Right kidney (tissue), 1 donor: ENCODE data around the gene XXYLT1.
A peak's percentile ranks its signal among the peaks of the same experiment; 100 is the strongest.
"Not testable (repeated sequence)": the region's sequence is repeated elsewhere in the genome, so short reads cannot be mapped to it uniquely, and the experiment has no call there.

Experiments
- DNase-seq: peaks from one replicate; pipeline ENCODE4 v3.0.0-alpha.2; 2016

XXYLT1 gene

DNA sequence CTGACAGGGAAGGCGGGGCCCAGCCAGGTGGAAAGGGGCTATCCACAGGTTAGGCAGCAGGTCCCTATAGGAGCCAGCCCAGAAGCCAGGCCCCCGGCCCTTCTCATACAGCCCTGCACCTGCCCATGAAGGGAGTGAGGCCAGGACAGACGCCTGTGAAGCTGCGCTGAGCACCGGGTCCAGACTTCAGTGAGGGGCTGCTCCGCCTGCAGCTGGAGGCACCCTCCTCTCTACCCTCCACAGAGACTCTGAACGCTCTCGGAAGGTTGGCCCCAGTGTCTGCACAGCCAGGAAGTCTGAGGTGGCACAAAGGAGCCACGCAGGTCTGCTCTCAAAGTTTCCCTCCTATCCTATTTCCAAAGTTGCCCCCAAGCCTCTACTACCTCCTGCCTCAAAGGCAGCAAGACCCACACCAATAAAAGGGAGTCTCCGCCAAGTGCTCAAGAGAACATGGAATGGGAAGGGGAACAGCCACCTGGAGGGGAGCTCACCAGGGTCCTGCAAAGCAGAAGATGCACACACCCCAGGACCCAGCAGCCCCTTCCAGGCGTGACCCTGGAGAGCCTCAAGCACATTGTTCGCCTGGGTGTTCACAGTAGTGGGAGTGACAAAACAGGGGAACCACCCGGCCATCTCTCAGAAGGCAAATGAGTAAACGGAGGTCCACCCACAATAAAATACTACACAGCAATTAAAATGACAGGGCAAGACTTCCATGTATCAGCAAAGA, 19.5 kb downstream of the XXYLT1 start:
- DNase-seq = no peak

- DNase-seq = peak; percentile 49
These were observed 20.3 kb downstream of the XXYLT1 start for GRCh38 chr3:195250473-195251251.

GRCh38 chr3:195249858-195250464, 21.0 kb downstream of the XXYLT1 start:
- DNase-seq = no peak

DNA sequence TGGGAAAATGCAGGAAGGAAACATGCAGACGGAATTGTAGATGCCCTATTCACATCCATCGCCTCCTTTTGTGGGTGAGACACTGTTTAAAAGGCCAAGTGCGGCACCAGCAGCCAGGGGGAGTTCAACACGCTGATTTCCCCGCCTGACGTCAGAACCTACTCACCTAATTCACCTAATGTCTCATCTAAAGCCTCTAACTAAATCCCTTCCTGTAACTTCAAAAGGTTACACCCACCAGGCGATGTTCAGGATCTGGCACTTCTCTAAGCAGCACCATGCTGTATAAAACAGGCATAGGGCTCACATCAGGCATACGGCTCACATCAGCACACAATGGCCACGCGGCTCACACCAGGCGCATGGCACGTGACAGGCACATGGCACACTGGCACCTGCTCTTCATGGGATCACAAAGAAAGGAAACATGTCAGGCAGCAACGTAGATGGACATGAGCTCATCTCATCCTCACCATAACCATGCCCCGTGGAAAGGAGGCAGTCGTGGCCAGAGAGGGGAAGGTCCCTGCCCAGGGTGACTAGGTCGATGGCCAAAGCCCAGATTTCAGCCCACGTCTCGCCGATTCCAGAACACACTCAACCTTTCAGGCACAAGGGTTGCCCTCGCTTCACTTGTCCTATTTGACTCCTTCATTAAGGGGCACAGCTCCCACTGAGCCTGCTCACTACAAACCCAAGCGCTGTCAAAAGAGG, 21.7 kb downstream of the XXYLT1 start:
- DNase-seq = no peak

DNA sequence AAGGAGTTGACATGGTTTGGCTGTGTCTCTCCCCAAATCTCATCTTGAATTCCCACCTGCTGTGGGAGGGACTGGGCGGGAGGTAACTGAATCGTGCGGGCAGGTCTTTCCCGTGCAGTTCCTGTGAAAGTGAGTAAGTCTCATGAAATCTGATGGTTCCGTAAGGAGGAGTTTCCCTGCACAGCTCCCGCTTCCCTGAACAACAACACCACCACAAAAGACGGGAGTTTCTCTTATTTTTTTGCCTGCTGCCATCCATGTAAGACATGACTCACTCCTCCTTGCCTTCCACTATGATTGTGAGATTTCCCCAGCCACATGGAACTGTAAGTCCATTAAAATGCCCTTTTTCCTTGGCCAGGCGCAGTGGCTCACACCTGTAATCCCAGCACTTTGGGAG, 22.7 kb downstream of the XXYLT1 start:
- no peak for DNase-seq

DNA sequence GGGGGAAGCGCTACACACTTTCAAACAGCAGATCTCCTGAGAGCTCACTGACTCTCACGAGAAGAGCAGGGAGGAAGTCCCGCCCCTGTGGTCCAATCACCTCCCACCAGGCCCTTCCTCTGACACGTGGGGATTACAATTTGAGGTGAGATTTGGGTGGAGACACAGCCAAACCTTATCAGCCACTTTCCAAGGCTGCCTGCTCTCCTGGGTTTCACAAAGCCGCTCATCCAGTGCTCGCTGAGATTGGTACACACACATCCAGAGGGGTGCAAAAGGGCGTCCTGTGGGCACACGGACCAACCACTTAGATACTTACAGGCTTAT, 23.1 kb downstream of the XXYLT1 start:
- DNase-seq = no peak

DNA sequence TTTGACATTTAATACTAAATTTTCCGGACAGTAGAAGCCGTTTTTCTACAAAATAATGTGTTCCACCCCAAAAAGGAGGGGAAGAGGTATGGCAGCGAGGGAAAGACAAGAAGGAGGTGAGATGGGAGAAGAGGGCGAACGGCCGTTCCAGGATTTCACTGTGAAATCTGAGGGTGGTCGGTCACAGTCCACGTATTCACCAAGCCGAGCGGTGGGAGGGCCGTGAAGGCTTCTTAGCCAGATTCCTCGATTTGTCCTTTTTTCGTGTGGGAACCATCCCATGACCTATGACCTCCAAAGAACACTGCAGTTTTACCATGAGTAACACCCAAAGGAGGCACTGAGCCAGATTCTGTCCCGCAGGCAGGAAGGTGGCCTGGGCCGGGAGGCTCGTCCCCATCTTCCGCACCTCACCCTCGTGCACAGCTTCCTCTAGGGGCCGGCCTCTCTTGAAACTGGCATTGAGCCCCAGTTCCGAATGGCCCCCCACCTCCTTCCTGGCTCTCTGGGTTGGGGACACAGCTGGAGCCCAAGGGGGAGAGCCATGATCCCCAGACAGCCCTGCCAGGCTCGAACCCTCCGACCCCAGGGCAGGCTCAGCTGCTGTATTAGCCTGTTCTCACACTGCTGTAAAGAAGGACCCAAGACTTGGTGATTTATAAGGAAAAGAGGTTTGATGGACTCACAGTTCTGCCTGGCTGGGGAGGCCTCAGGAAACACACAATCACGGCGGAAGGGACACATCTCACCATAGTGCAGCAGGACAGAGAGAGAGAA, 23.7 kb downstream of the XXYLT1 start:
- DNase-seq = no peak

DNA sequence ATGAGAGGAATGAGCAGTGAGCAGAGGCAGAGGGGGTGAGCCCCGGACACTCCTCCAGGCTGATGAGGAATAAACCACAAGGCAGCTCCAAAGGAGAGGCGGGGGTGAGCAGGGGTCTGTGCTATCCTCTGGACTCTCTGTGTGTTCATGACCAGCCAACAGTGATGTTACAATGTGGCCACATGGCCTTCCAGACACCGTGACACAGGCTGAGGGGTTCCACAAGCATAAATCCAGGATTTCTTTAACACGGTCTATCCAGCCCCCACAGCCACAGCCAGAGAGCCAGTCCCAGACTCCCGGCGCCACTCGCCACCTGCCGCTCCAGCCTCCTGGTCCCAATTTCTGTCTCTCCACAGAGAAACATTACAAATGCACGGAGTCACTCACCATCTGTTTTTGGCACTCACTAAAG, 24.4 kb downstream of the XXYLT1 start:
- DNase-seq = no peak

- DNase-seq = no peak
These were observed 25.4 kb downstream of the XXYLT1 start for GRCh38 chr3:195245531-195245951.

- no peak for DNase-seq
These were observed 29.2 kb downstream of the XXYLT1 start for GRCh38 chr3:195241592-195242355.

GRCh38 chr3:195240939-195241338, 30.0 kb downstream of the XXYLT1 start:
- DNase-seq = peak; percentile 0

GRCh38 chr3:195240171-195240701, 30.7 kb downstream of the XXYLT1 start:
- peak; percentile 1 for DNase-seq

- DNase-seq = peak; percentile 16
These were observed 31.8 kb downstream of the XXYLT1 start for GRCh38 chr3:195239121-195239520.

DNA sequence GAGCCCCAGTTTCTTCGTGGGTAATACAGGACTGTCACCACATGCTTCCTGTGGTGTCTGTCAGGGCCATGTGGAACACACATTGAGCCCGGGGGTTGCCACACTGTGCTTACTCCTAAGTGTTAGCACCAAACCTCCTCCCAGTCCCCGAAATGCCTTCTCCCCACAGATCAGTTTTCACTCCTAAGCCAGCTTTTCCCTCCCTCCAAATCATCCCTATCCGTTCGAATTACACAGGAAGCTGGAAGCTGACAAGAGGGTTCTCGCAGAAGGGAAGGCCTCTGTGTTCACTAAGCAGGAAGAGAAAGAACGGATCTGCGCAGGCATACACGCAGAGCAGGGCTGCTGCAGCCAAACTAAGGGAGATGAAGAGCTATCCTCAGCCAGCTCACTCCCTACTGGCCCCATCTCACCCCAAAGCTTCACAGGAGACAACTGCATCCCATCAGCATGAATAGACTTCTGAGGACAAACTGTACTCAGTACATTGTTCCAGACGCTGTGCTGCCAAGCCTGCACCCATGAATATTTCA, 32.3 kb downstream of the XXYLT1 start:
- DNase-seq = no peak

DNA sequence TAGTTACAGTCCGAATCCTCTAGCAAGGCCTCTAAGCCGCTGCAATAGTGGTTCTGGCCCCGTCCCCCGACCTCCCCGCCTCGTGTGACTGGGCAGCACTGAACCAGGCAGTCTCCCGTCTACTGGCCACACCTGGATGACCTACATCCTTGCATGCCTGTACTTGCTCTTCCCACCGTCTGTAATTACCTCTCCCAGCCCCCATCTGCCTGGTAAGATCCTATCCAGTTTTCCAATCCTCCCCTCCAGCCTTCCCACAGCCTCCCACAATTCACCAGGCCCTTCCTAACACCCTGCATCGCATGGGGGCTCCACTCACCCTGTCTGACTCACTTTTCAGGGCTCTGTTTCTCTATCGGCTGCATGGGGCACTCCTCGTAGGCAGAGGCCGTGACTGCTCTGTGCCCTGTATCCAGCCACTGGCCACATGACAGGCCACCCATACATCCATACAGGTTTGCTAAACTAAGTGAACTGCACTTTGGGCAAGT, 32.8 kb downstream of the XXYLT1 start:
- peak; percentile 39 for DNase-seq

DNA sequence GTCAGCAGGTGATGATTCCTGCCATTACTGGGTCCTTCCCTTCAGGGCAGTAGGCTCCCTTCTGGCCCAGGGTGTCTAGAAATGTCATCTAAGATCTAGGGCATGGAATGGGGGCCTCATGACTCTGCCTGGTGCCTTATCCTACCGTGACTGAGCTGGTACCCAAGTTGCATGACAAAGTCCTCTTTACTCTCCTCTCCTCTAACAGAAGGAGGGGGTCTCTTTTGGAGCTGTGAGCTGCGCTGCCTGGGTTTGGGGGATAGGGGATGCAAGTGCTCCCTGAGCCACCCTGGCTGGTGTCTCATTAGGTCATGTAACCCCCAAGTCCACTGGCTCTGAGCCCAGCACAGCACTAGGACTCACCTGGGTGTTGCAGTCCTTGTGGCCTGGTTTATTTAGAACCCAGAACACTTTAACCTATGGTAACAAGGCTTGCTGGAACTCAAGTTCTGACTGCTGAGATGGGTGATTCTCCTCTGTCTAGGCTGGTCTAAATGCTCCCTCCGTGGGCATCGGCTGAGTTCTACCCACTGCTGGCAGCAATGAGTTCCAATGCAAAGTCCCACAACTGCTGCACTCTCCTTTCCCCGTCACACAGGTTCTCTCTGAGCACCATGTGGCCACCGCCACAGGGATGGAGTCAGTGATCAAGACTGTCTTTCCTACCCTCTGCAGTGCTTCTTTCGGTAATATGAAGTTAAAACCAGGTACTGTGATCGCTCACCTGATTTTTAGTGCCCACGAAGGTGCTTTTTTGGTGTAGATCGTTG, 34.0 kb downstream of the XXYLT1 start:
- no peak for DNase-seq

GRCh38 chr3:195236076-195236798, 34.7 kb downstream of the XXYLT1 start:
- DNase-seq = no peak

DNA sequence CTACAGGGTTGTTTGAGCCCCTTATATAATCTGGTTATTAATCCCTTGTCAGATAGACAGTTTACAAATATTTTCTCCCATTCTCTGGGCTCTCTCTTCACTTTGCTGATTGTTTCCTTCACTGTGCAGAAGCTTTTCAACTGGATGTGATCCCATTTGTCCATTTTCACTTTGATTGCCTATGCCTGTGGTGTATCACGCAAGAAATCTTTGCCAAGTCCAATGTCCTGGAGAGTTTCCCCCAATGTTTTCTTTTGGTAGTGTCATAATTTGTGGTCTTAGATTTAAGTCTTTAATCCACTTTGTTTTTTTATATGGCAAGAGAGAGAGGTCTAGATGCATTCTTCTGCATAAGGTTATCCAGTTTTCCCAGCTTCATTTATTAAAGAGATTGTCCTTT, 40.7 kb downstream of the XXYLT1 start:
- DNase-seq = no peak

DNA sequence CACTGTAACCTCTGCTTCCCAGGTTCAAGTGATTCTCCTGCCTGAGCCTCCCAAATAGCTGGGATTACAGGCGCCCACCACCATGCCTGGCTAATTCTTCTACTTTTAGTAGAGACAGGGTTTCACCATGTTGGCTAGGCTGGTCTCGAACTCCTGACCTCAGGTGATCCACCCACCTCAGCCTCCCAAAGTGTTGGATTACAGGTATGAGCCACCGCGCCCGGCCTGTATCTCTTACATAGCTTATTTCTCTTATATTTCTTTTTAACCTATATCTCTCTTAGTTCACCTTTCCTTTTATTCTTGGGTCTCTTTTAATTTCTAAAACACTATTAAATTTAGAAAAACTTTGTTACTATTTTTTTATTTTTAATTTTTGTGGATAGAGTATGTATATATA, 42.1 kb downstream of the XXYLT1 start:
- DNase-seq = not testable (repeated sequence)
